SK-N-MC (cell line): ENCODE results near the gene IFNGR1.

ENCODE experiments used
- EZH2 ChIP-seq: fragments of 200-600 bp; sonication (generic); IDR thresholded peaks from one replicate; pipeline ENCODE4 v1.6.1; 2017; ENCODE audit warnings: antibody characterized with exemption
- FOXP2 ChIP-seq: optimal IDR thresholded peaks from 2 replicates; pipeline ENCODE3; 2011; ENCODE audit warnings: mild to moderate bottlenecking, moderate library complexity; ENCODE audit not compliant: insufficient read depth; ENCODE audit errors: extremely low read length, control extremely low read depth
- POLR2AphosphoS5 ChIP-seq: IDR thresholded peaks from 2 replicates; pipeline ENCODE4 v1.6.1; 2012; ENCODE audit warnings: mild to moderate bottlenecking, low read depth, low read length, borderline replicate concordance

- TF ChIP-seq FOXP2 (no peak), POLR2AphosphoS5 (no peak), EZH2 (no peak)
Observed at GRCh38 chr6:137192821-137193220, 26.4 kb downstream of the IFNGR1 start.
